Endodermal cell (in vitro differentiated cells): Measurements from ENCODE around the gene THRA. TPM values are rescaled to one million over a fixed set of nuclear protein-coding genes. Genes with fewer than 3 reads are reported as not detected.

ENCODE experiments used
- DNase-seq: peaks from one replicate; pipeline ENCODE4 v3.0.0-alpha.2; 2017
- H3K27ac ChIP-seq: 2 replicates; pipeline ENCODE4 v1.5.1; 2013; ENCODE audit warnings: mild to moderate bottlenecking, low read depth, low read length, moderate library complexity
- H3K27me3 ChIP-seq: 2 replicates; pipeline ENCODE4 v1.6.1; 2013; ENCODE audit warnings: mild to moderate bottlenecking, low read length, moderate library complexity; ENCODE audit not compliant: insufficient read depth, control insufficient read depth, poor library complexity, severe bottlenecking
- H3K36me3 ChIP-seq: 2 replicates; pipeline ENCODE4 v1.7.0; 2013; ENCODE audit warnings: mild to moderate bottlenecking, low read length, moderate library complexity; ENCODE audit not compliant: control insufficient read depth, insufficient read depth
- H3K4me1 ChIP-seq: one replicate; pipeline ENCODE4 v1.7.0; 2013; ENCODE audit warnings: low read length; ENCODE audit not compliant: control insufficient read depth, insufficient read depth
- H3K4me3 ChIP-seq: 2 replicates; pipeline ENCODE4 v1.5.1; 2013; ENCODE audit warnings: mild to moderate bottlenecking, low read length, moderate library complexity
- H3K9ac ChIP-seq: 2 replicates; pipeline ENCODE4 v1.6.1; 2013; ENCODE audit warnings: mild to moderate bottlenecking, low read length, moderate library complexity; ENCODE audit not compliant: poor library complexity, severe bottlenecking; ENCODE audit errors: extremely low read depth
- H3K9me3 ChIP-seq: 2 replicates; pipeline ENCODE4 v1.6.1; 2013; ENCODE audit warnings: mild to moderate bottlenecking, low read length, moderate library complexity; ENCODE audit not compliant: control insufficient read depth
- H3K27ac Mint-ChIP-seq: 2 replicates; pipeline ENCODE4 v1.8.0; 2020; ENCODE audit warnings: mixed read lengths
- H3K27me3 Mint-ChIP-seq: 2 replicates; pipeline ENCODE4 v1.8.0; 2021; ENCODE audit warnings: mild to moderate bottlenecking, mixed read lengths; ENCODE audit not compliant: insufficient read depth
- H3K36me3 Mint-ChIP-seq: 2 replicates; pipeline ENCODE4 v1.8.0; 2020; ENCODE audit warnings: low read depth, mixed read lengths
- H3K4me1 Mint-ChIP-seq: 2 replicates; pipeline ENCODE4 v1.8.0; 2020; ENCODE audit warnings: mixed read lengths
- H3K4me3 Mint-ChIP-seq: 2 replicates; pipeline ENCODE4 v1.8.0; 2020; ENCODE audit warnings: mild to moderate bottlenecking, moderate library complexity, mixed read lengths
- H3K9me3 Mint-ChIP-seq: 2 replicates; pipeline ENCODE4 v1.8.0; 2020; ENCODE audit warnings: mild to moderate bottlenecking, mixed read lengths
- CTCF ChIP-seq: fragments of 200-600 bp; sonication (generic); conservative IDR thresholded peaks from 2 replicates; pipeline ENCODE4 v1.5.0; 2021; ENCODE audit warnings: antibody characterized with exemption, mild to moderate bottlenecking
- WGBS, 2 experiments: methylation state at CpG; one replicate each; pipeline versions ENCODE4 v1.1.5 to v1.1.7; 2013; ENCODE audit warnings: missing lambda C conversion rate in 2 of 2, mixed read lengths in 1 of 2; ENCODE audit not compliant: insufficient coverage in 1 of 2, insufficient read length in 1 of 2; 5-methylcytosine and 5-hydroxymethylcytosine counted together
- total RNA-seq, 2 donors: library from RNA; stranded (reverse); fragmentation: NEBNext Ultra II Directional in 1 of 2; extraction: Animal tissue kit (Norgen Biotek cat#: 25700) in 1 of 2; gene quantifications; 2 replicates in 1 of 2; 3 replicates in 1 of 2; pipeline ENCODE4 v1.2.1, GENCODE V29; 2021

The THRA gene
- total RNA-seq, 2 donors from 2014 or later = 12.7 to 14.4 TPM

DNA sequence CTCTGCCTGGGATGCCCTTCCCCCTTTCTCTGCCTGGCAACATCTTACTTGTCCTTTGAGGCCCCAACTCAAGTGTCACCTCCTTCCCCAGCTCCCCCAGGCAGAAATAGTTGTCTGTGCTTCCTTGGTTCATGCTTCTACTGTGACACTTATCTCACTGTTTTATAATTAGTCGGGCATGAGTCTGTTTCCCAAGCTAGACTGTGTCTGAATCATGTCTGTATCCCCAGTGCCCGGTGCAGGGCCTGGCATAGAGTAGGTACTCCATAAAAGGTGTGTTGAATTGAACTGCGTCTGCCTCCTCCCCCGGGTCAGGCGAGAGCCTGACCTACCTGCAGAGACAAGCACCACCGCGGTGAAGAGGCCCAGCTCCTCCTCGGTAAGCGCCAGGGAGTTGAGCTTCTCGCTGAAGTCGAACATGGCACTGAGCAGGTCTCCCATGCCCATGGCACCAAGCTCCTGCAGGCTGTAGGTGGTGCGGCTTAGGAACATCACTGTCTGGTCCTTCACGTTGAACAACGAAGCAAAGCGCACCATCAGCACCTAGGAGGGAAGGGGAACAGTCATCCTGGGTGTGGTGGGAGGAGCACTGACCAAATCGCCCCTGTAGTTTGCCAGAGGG lies 30.9 kb downstream of the THRA start:
- Histone ChIP-seq H3K27ac (no peak overlapping the region), H3K4me1 (no peaks in the 10 kb centered on the region), H3K36me3 (no peaks in the 10 kb centered on the region), H3K4me3 (no peak overlapping the region), H3K27me3 (no peaks in the 10 kb centered on the region), H3K9ac (no peak overlapping the region), H3K9me3 (no peaks in the 10 kb centered on the region)
- Mint-ChIP-seq H3K4me1 (peaks cover 9% of the 10 kb centered on the region), H3K27me3 (peaks cover 7% of the 10 kb centered on the region), H3K27ac (peak overlapping the region; percentile 58), H3K9me3 (peaks cover 2% of the 10 kb centered on the region), H3K36me3 (peaks cover 30% of the 10 kb centered on the region), H3K4me3 (no peak overlapping the region)
- no peak for TF ChIP-seq CTCF
- 92 to 93% methylated on average over 13 to 16 of the region's 16 CpGs for WGBS, 2 experiments
- DNase-seq = no peak

DNA sequence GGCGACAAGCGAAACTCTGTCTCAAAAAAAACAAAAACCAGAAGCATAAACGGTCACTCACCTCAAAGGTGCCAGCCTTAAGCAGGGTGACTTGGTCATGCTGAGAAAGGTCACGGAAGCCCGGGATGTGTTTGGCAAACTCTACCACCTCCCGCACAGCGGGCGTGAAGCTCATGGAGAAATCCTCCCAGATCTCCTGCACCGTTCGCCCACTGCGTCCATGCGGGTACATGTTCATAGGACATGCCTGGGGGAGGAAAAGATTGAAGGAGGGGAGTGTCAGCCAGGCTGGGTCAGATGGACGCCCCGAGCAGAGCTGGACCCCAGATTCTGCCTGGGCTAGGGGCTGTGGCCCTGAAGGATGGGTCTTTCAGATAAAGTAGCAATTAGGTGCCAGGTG lies 32.1 kb downstream of the THRA start:
- H3K36me3 ChIP-seq = no peaks in the 10 kb centered on the region
- H3K4me1 ChIP-seq = peaks cover 3% of the 10 kb centered on the region
- H3K27ac ChIP-seq = no peak overlapping the region
- DNase-seq = no peak
- WGBS, 2 experiments = 94 to 95% methylated on average over 11 to 14 of the region's 14 CpGs
- H3K27me3 ChIP-seq = peaks cover 6% of the 10 kb centered on the region
- peaks cover 18% of the 10 kb centered on the region for H3K27me3 Mint-ChIP-seq
- no peaks in the 10 kb centered on the region for H3K9me3 ChIP-seq
- no peak overlapping the region for H3K4me3 Mint-ChIP-seq
- H3K9ac ChIP-seq = no peak overlapping the region
- peaks cover 11% of the 10 kb centered on the region for H3K4me1 Mint-ChIP-seq
- no peak for TF ChIP-seq CTCF
- no peak overlapping the region for H3K4me3 ChIP-seq
- no peak overlapping the region for H3K27ac Mint-ChIP-seq
- H3K9me3 Mint-ChIP-seq = peaks cover 10% of the 10 kb centered on the region
- H3K36me3 Mint-ChIP-seq = peaks cover 23% of the 10 kb centered on the region

GRCh38 chr17:40095351-40095943 lies 32.7 kb downstream of the THRA start:
- peaks cover 11% of the 10 kb centered on the region for H3K4me1 Mint-ChIP-seq
- DNase-seq = no peak
- peaks cover 23% of the 10 kb centered on the region for H3K36me3 Mint-ChIP-seq
- no peak overlapping the region for H3K27ac Mint-ChIP-seq
- Histone ChIP-seq H3K27me3 (peaks cover 11% of the 10 kb centered on the region), H3K4me3 (no peak overlapping the region), H3K4me1 (peaks cover 5% of the 10 kb centered on the region), H3K27ac (no peak overlapping the region), H3K9me3 (no peaks in the 10 kb centered on the region), H3K36me3 (no peaks in the 10 kb centered on the region), H3K9ac (no peak overlapping the region)
- WGBS, 2 experiments = 96% methylated on average over 10 to 17 of the region's 17 CpGs
- H3K9me3 Mint-ChIP-seq = peaks cover 10% of the 10 kb centered on the region
- no peak overlapping the region for H3K4me3 Mint-ChIP-seq
- peaks cover 24% of the 10 kb centered on the region for H3K27me3 Mint-ChIP-seq
- no peak for TF ChIP-seq CTCF
